Mammary microvascular endothelial cell (primary cell): ENCODE results near the gene CSTA. TPM values are rescaled to one million over a fixed set of nuclear protein-coding genes. Genes with fewer than 3 reads are reported as not detected.

Experiments used
- total RNA-seq: library from RNA; depleted of rRNA; stranded (reverse); fragments of >200 nt; gene quantifications from 2 replicates; pipeline ENCODE4 v1.2.3, GENCODE V29; 2015

CSTA gene, protein sequence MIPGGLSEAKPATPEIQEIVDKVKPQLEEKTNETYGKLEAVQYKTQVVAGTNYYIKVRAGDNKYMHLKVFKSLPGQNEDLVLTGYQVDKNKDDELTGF
- not detected in 2 replicates for total RNA-seq

DNA sequence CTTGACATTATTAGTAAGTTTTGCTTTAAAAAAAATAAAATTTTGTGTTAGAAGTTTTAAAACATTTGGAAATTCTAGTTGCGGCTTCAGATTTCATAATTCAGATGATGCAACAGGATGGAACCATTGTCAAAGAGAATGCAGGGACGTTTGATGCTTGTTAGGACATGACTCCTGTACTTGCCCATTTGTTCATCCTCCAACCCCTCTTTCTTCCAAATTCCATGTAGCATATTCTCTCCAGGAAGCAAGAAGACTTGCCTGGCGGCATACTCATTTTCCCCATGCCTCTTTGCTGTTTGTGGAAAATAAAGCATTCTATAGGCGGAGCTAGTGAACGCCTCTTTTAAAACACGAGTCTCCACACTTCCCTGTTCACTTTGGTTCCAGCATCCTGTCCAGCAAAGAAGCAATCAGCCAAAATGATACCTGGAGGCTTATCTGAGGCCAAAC is at the start of gene CSTA:
TSS of gene CSTA (plus strand) at position 378 of the 453 bp plus-strand sequence. CDS start at position 423, 45 bp downstream.

DNA sequence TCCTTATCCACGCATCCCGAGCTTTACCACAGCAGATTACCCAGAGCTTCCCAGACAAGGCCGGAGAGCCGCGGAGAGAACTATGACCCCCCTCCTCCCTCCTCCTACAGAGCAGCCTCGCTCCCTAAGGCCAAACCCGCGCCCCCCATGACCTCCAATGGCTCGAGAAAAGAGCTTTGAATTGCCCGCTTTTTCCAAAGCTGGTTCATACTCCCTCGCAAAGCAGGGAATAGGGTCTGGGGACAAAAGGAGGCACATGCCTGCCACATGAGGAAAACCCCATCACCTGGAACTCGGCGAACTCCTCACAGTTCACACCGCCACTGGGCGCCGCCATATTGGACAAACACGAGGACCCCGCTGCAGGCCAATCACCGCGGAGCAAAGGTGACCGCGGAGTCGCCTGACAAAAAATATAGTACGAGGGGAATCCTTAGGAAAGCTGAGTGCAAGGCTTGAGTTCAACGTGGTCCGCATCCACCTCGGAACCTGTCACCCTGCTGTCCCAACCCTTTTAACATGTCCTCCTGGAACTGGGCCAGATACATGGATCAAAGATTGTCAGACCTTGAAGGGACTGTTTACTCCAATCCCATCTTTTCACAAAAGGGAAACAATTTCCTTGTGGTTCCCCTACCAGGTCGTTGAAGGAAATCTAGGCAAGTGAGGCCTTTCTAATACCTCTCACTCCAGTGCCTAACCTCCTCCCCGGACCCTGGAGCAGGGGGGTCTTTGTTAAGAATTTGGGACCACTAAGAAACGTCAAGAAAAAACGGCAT is 58.0 kb downstream of the CSTA start, which contains the start of gene MIX23:
TSS of gene MIX23 (minus strand) at position 344 of the 779 bp plus-strand sequence. CDS start at position 337, 7 bp downstream.

GRCh38 chr3:122383771-122384697 is 59.0 kb downstream of the CSTA start, which contains the start of gene FAM162A:
Gene FAM162A (plus strand): TSS chr3:122384182. CDS start chr3:122384266, 84 bp downstream.

Other genes with a start within 250 kb of the CSTA start
- gene CASR, start 141.6 kb upstream of the CSTA start, total RNA-seq, result not detected in 2 replicates
- 33.9 and 36.0 TPM in 2 replicates for gene MIX23, start 58.0 kb downstream of the CSTA start, total RNA-seq
- 15.9 and 17.7 TPM in 2 replicates for gene FAM162A, start 58.9 kb downstream of the CSTA start, total RNA-seq
- gene WDR5B, start 90.8 kb downstream of the CSTA start, total RNA-seq, result 2.4 and 2.6 TPM in 2 replicates
- 30.6 and 31.3 TPM in 2 replicates for gene KPNA1, start 189.7 kb downstream of the CSTA start, total RNA-seq
- gene PARP9, start 239.1 kb downstream of the CSTA start, total RNA-seq, result 43.2 and 43.9 TPM in 2 replicates
- 40.0 and 44.8 TPM in 2 replicates for gene DTX3L, start 239.1 kb downstream of the CSTA start, total RNA-seq